BLaER1 (cell line): ENCODE data around the gene UBASH3B.

Experiments used
- H3K27ac ChIP-seq: shearing (Covaris generic); formaldehyde crosslinking; 2 replicates; pipeline ENCODE4 v1.8.1; 2022
- H3K27me3 ChIP-seq: shearing (Covaris generic); formaldehyde crosslinking; 2 replicates; pipeline ENCODE4 v1.8.1; 2022
- H3K36me3 ChIP-seq: shearing (Covaris generic); formaldehyde crosslinking; 2 replicates; pipeline ENCODE4 v1.8.1; 2022
- H3K4me1 ChIP-seq: shearing (Covaris generic); formaldehyde crosslinking; 2 replicates; pipeline ENCODE4 v1.8.1; 2022
- H3K4me2 ChIP-seq: shearing (Covaris generic); formaldehyde crosslinking; 2 replicates; pipeline ENCODE4 v1.8.1; 2022
- H3K4me3 ChIP-seq: shearing (Covaris generic); formaldehyde crosslinking; 2 replicates; pipeline ENCODE4 v1.8.1; 2022
- H3K9ac ChIP-seq: shearing (Covaris generic); formaldehyde crosslinking; 2 replicates; pipeline ENCODE4 v1.8.1; 2022
- H3K9me3 ChIP-seq: shearing (Covaris generic); formaldehyde crosslinking; 2 replicates; pipeline ENCODE4 v1.8.1; 2022
- H4K20me1 ChIP-seq: shearing (Covaris generic); formaldehyde crosslinking; 2 replicates; pipeline ENCODE4 v1.8.1; 2022
- Cebpa-rat ChIP-seq: shearing (Covaris generic); IDR thresholded peaks from 2 replicates; pipeline ENCODE4 v1.8.1; 2022

Gene UBASH3B

GRCh38 chr11:122734848-122735496, 79.5 kb downstream of the UBASH3B start:
- Histone ChIP-seq H3K4me2 (peak overlapping the region; percentile 95), H3K27me3 (no peaks in the 10 kb centered on the region), H4K20me1 (peaks cover 100% of the 10 kb centered on the region), H3K4me3 (no peak overlapping the region), H3K4me1 (peaks cover 100% of the 10 kb centered on the region), H3K9ac (peak overlapping the region; percentile 53; the same call in 1 of the 2 replicates), H3K9me3 (no peaks in the 10 kb centered on the region), H3K36me3 (peaks cover 91% of the 10 kb centered on the region), H3K27ac (peak overlapping the region; percentile 71)
- no peak for TF ChIP-seq Cebpa-rat

- H3K9me3 ChIP-seq, result no peaks in the 10 kb centered on the region
- TF ChIP-seq Cebpa-rat, result no peak
- H3K4me1 ChIP-seq, result peaks cover 100% of the 10 kb centered on the region
- peaks cover 82% of the 10 kb centered on the region for H3K36me3 ChIP-seq
- H3K27ac ChIP-seq, result peak overlapping the region; percentile 54
- no peaks in the 10 kb centered on the region for H3K27me3 ChIP-seq
- H3K4me2 ChIP-seq, result peak overlapping the region; percentile 78
- H3K4me3 ChIP-seq, result no peak overlapping the region
- H3K9ac ChIP-seq, result peak overlapping the region; percentile 28; the same call in 1 of the 2 replicates
- peaks cover 100% of the 10 kb centered on the region for H4K20me1 ChIP-seq
Measured at GRCh38 chr11:122737951-122738693, 82.6 kb downstream of the UBASH3B start.

- no peak overlapping the region for H3K4me3 ChIP-seq
- H4K20me1 ChIP-seq, result peaks cover 100% of the 10 kb centered on the region
- H3K27ac ChIP-seq, result peak overlapping the region; percentile 83
- H3K36me3 ChIP-seq, result peaks cover 63% of the 10 kb centered on the region
- H3K9ac ChIP-seq, result peak overlapping the region; percentile 72
- peak overlapping the region; percentile 78 for H3K4me2 ChIP-seq
- H3K4me1 ChIP-seq, result peaks cover 100% of the 10 kb centered on the region
- no peak for TF ChIP-seq Cebpa-rat
- H3K9me3 ChIP-seq, result no peaks in the 10 kb centered on the region
- no peaks in the 10 kb centered on the region for H3K27me3 ChIP-seq
Measured at GRCh38 chr11:122741613-122742300, 86.2 kb downstream of the UBASH3B start.

GRCh38 chr11:122742301-122743018, 86.9 kb downstream of the UBASH3B start:
- Histone ChIP-seq H3K27ac (peak overlapping the region; percentile 83), H3K36me3 (peaks cover 56% of the 10 kb centered on the region), H3K4me2 (peak overlapping the region; percentile 78), H3K4me3 (no peak overlapping the region), H4K20me1 (peaks cover 100% of the 10 kb centered on the region), H3K9ac (peak overlapping the region; percentile 72), H3K27me3 (no peaks in the 10 kb centered on the region), H3K4me1 (peaks cover 100% of the 10 kb centered on the region), H3K9me3 (no peaks in the 10 kb centered on the region)
- TF ChIP-seq Cebpa-rat, result no peak

GRCh38 chr11:122743097-122743741, 87.7 kb downstream of the UBASH3B start:
- H3K4me1 ChIP-seq, result peaks cover 100% of the 10 kb centered on the region
- peak overlapping the region; percentile 83 for H3K27ac ChIP-seq
- H3K4me2 ChIP-seq, result peak overlapping the region; percentile 78
- H3K36me3 ChIP-seq, result peaks cover 54% of the 10 kb centered on the region
- peak overlapping the region; percentile 32; the same call in 1 of the 2 replicates for H3K4me3 ChIP-seq
- H3K9me3 ChIP-seq, result no peaks in the 10 kb centered on the region
- H3K27me3 ChIP-seq, result no peaks in the 10 kb centered on the region
- H3K9ac ChIP-seq, result peak overlapping the region; percentile 72
- TF ChIP-seq Cebpa-rat, result no peak
- peaks cover 100% of the 10 kb centered on the region for H4K20me1 ChIP-seq

GRCh38 chr11:122743949-122744348, 88.4 kb downstream of the UBASH3B start:
- Histone ChIP-seq H4K20me1 (peaks cover 100% of the 10 kb centered on the region), H3K9ac (peak overlapping the region; percentile 72), H3K4me2 (peak overlapping the region; percentile 78), H3K36me3 (peaks cover 55% of the 10 kb centered on the region), H3K4me1 (peaks cover 100% of the 10 kb centered on the region), H3K4me3 (peak overlapping the region; percentile 32; the same call in 1 of the 2 replicates), H3K27me3 (no peaks in the 10 kb centered on the region), H3K27ac (peak overlapping the region; percentile 83), H3K9me3 (no peaks in the 10 kb centered on the region)
- no peak for TF ChIP-seq Cebpa-rat

GRCh38 chr11:122744357-122744756, 88.8 kb downstream of the UBASH3B start:
- Histone ChIP-seq H4K20me1 (peaks cover 100% of the 10 kb centered on the region), H3K27me3 (no peaks in the 10 kb centered on the region), H3K36me3 (peaks cover 55% of the 10 kb centered on the region), H3K4me1 (peaks cover 100% of the 10 kb centered on the region), H3K4me3 (no peak overlapping the region), H3K9me3 (no peaks in the 10 kb centered on the region), H3K4me2 (peak overlapping the region; percentile 78), H3K9ac (peak overlapping the region; percentile 72), H3K27ac (peak overlapping the region; percentile 83)
- TF ChIP-seq Cebpa-rat, result no peak

GRCh38 chr11:122745111-122745510, 89.6 kb downstream of the UBASH3B start:
- no peaks in the 10 kb centered on the region for H3K27me3 ChIP-seq

GRCh38 chr11:122746050-122746478, 90.5 kb downstream of the UBASH3B start:
- Histone ChIP-seq H3K4me2 (peak overlapping the region; percentile 78), H3K4me1 (peaks cover 100% of the 10 kb centered on the region), H4K20me1 (peaks cover 100% of the 10 kb centered on the region), H3K27me3 (no peaks in the 10 kb centered on the region), H3K4me3 (no peak overlapping the region), H3K36me3 (peaks cover 66% of the 10 kb centered on the region), H3K27ac (peak overlapping the region; percentile 83), H3K9ac (peak overlapping the region; percentile 72), H3K9me3 (no peaks in the 10 kb centered on the region)
- TF ChIP-seq Cebpa-rat, result no peak

More at GRCh38 chr11:122745111-122745510, 89.6 kb downstream of the UBASH3B start:
- Histone ChIP-seq H3K9ac (peak overlapping the region; percentile 72), H3K4me2 (peak overlapping the region; percentile 78), H3K9me3 (no peaks in the 10 kb centered on the region), H4K20me1 (peaks cover 100% of the 10 kb centered on the region), H3K36me3 (peaks cover 59% of the 10 kb centered on the region), H3K27ac (peak overlapping the region; percentile 83), H3K4me1 (peaks cover 100% of the 10 kb centered on the region), H3K4me3 (no peak overlapping the region)
- no peak for TF ChIP-seq Cebpa-rat
